Activated CD8-positive, alpha-beta memory T cell treated with anti-CD3 and anti-CD28 coated beads, Interleukin-2, amount 50 U/mL, for 4 hours (primary cell): ENCODE measurements around the gene GHRH.

Experiments used
- DNase-seq: peaks from one replicate; pipeline ENCODE4 v3.0.0-alpha.2; 2020

The GHRH gene

GRCh38 chr20:37235065-37235464 lies 26.5 kb downstream of the GHRH start:
- DNase-seq, result no peak

GRCh38 chr20:37234254-37234581 lies 27.4 kb downstream of the GHRH start:
- DNase-seq, result no peak

GRCh38 chr20:37233548-37234253 lies 27.9 kb downstream of the GHRH start:
- DNase-seq, result no peak

- DNase-seq, result no peak
Observed at GRCh38 chr20:37231947-37232630, 29.5 kb downstream of the GHRH start.

- no peak for DNase-seq
Observed at GRCh38 chr20:37230200-37230599, 31.4 kb downstream of the GHRH start.

- no peak for DNase-seq
Observed at GRCh38 chr20:37229357-37229756, 32.3 kb downstream of the GHRH start.

- no peak for DNase-seq
Observed at GRCh38 chr20:37228656-37229055, 33.0 kb downstream of the GHRH start.

- DNase-seq, result no peak
Observed at GRCh38 chr20:37228082-37228481, 33.5 kb downstream of the GHRH start.

GRCh38 chr20:37226889-37227288 lies 34.7 kb downstream of the GHRH start:
- DNase-seq, result no peak

- DNase-seq, result no peak
Observed at GRCh38 chr20:37225146-37225545, 36.5 kb downstream of the GHRH start.

GRCh38 chr20:37223053-37223452 lies 38.6 kb downstream of the GHRH start:
- DNase-seq, result no peak

GRCh38 chr20:37222086-37222485 lies 39.5 kb downstream of the GHRH start:
- no peak for DNase-seq

GRCh38 chr20:37220731-37221130 lies 40.9 kb downstream of the GHRH start:
- no peak for DNase-seq

GRCh38 chr20:37219751-37220668 lies 41.6 kb downstream of the GHRH start:
- DNase-seq, result no peak

GRCh38 chr20:37218976-37219375 lies 42.6 kb downstream of the GHRH start:
- no peak for DNase-seq

- no peak for DNase-seq
Observed at GRCh38 chr20:37218441-37218840, 43.2 kb downstream of the GHRH start.

- DNase-seq, result no peak
Observed at GRCh38 chr20:37209661-37210314, 51.8 kb downstream of the GHRH start.

GRCh38 chr20:37209193-37209592 lies 52.4 kb downstream of the GHRH start:
- no peak for DNase-seq

GRCh38 chr20:37207171-37207570 lies 54.4 kb downstream of the GHRH start:
- no peak for DNase-seq

- DNase-seq, result no peak
Observed at GRCh38 chr20:37205794-37206193, 55.8 kb downstream of the GHRH start.

GRCh38 chr20:37205130-37205529 lies 56.5 kb downstream of the GHRH start:
- DNase-seq, result no peak

GRCh38 chr20:37204056-37204455 lies 57.6 kb downstream of the GHRH start:
- no peak for DNase-seq

GRCh38 chr20:37202267-37202943 lies 59.2 kb downstream of the GHRH start:
- DNase-seq, result peak; percentile 24
